Stimulated activated CD4-positive, alpha-beta T cell treated with anti-CD3 and anti-CD28 coated beads, Interleukin-15, amount 100 ng/mL, for 48 hours (primary cell): Measurements from ENCODE around the gene FBXW9.
"Not testable (repeated sequence)": the region's sequence is repeated elsewhere in the genome, so short reads cannot be mapped to it uniquely, and the experiment has no call there.

Experiments
- DNase-seq, 2 donors: peaks; one replicate each; pipeline ENCODE4 v3.0.0-alpha.2; 2020; ENCODE audit warnings: low read depth in 2 of 2

Gene FBXW9

GRCh38 chr19:12696366-12697335 lies at the start of gene FBXW9:
Gene FBXW9 (minus strand): TSS chr19:12696631. CDS start chr19:12696581, 50 bp downstream.
- DNase-seq, result peak; percentile 95 to 96

GRCh38 chr19:12745166-12745897 lies 48.9 kb upstream of the FBXW9 start:
- no peak for DNase-seq

- DNase-seq, result no peak
These were observed 41.5 kb upstream of the FBXW9 start for GRCh38 chr19:12737835-12738351.

- DNase-seq, result peak; percentile 69 to 74
These were observed 40.8 kb upstream of the FBXW9 start, which contains the start of gene GET3 for GRCh38 chr19:12736995-12737834. Gene GET3 (plus strand): TSS chr19:12737497. CDS start chr19:12737506, 9 bp downstream.

GRCh38 chr19:12733369-12734214 lies 37.2 kb upstream of the FBXW9 start:
- peak; percentile 55 to 61 for DNase-seq

- no peak for DNase-seq
These were observed 34.9 kb upstream of the FBXW9 start for GRCh38 chr19:12731337-12731736.

- no peak for DNase-seq
These were observed 33.6 kb upstream of the FBXW9 start for GRCh38 chr19:12730064-12730463.

- no peak for DNase-seq
These were observed 31.5 kb upstream of the FBXW9 start for GRCh38 chr19:12727745-12728433.

- no peak for DNase-seq
These were observed 30.5 kb upstream of the FBXW9 start for GRCh38 chr19:12726988-12727316.

GRCh38 chr19:12725612-12726011 lies 29.2 kb upstream of the FBXW9 start:
- DNase-seq, result not testable (repeated sequence)

- peak; percentile 68 for DNase-seq
These were observed 27.4 kb upstream of the FBXW9 start, which contains the start of gene TNPO2 for GRCh38 chr19:12723641-12724426. Gene TNPO2 (minus strand): TSS chr19:12723932. CDS start chr19:12720977, 2,955 bp downstream.

GRCh38 chr19:12723381-12723640 lies 26.9 kb upstream of the FBXW9 start:
- no peak for DNase-seq

GRCh38 chr19:12722566-12723380 lies 26.3 kb upstream of the FBXW9 start:
- peak; percentile 91 to 93 for DNase-seq

- peak in 1 of 2 donors; percentile 37 for DNase-seq
These were observed 25.5 kb upstream of the FBXW9 start for GRCh38 chr19:12721656-12722565.

- no peak for DNase-seq
These were observed 24.6 kb upstream of the FBXW9 start for GRCh38 chr19:12720851-12721655.

- no peak for DNase-seq
These were observed 23.9 kb upstream of the FBXW9 start for GRCh38 chr19:12720296-12720695.
